GM12875 (cell line): ENCODE measurements around the gene PLAU.

Experiments used
- H3K4me3 ChIP-seq: one replicate; pipeline ENCODE4 v1.5.1; 2011; ENCODE audit warnings: low read depth, low read length, control low read depth
- TF ChIP-seq, protein P1 (sequence below): IDR thresholded peaks from 2 replicates; pipeline ENCODE4 v1.5.1; 2011; ENCODE audit warnings: low read depth, mild to moderate bottlenecking, control low read depth, inconsistent platforms, low read length, moderate library complexity, borderline replicate concordance; ENCODE audit not compliant: insufficient read depth

The PLAU gene

DNA sequence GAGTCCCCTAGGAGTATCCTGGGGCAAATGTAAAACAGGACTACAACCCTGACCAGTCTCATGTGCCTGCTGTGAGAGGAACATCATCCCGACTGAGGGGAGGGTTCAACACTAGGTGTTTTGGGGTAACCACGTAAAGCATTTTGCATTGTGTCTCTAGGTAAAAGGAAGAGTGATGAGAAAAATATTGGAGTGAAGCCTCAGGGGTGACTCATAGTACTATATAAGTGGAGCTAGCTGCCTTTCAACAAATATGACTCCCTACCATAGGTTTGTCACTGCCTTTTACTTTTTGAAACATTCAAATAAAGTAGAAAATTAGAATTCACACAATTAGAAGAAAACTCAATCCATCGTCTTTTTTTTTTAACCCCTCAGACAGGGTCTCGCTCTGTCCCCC, 34.0 kb upstream of the PLAU start:
- no peak overlapping the region for H3K4me3 ChIP-seq
- TF ChIP-seq, protein P1, sequence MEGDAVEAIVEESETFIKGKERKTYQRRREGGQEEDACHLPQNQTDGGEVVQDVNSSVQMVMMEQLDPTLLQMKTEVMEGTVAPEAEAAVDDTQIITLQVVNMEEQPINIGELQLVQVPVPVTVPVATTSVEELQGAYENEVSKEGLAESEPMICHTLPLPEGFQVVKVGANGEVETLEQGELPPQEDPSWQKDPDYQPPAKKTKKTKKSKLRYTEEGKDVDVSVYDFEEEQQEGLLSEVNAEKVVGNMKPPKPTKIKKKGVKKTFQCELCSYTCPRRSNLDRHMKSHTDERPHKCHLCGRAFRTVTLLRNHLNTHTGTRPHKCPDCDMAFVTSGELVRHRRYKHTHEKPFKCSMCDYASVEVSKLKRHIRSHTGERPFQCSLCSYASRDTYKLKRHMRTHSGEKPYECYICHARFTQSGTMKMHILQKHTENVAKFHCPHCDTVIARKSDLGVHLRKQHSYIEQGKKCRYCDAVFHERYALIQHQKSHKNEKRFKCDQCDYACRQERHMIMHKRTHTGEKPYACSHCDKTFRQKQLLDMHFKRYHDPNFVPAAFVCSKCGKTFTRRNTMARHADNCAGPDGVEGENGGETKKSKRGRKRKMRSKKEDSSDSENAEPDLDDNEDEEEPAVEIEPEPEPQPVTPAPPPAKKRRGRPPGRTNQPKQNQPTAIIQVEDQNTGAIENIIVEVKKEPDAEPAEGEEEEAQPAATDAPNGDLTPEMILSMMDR = no peak

DNA sequence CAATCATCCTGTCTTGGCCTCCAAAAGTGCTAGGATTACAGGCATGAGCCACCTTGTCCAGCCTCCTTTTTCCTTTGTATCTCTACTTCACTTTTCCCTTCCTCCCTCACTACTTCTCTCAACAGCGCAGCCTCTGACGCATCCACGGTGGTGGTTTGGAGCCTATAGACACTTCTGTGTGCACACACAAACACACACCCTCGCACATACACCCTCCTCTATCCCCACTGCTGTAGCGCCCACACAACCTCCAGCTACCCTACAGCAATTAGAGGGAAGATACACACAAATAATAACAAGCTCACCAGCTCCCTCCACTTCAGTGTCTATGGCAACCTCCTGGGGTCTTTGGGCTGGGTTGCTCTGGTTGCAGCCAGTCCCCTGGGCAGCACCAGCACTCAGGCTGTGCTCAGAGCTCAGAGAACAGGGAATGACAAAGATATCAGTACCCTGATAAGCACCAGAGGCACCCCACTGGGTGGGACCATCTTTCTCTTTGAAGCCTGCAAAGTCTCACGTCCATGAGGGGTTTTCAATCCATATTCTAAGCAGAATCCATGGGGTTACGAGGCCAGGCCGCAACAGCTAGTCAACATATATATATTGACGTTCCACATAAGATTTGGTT, 33.3 kb upstream of the PLAU start:
- TF ChIP-seq, protein P1 = no peak
- H3K4me3 ChIP-seq = no peak overlapping the region

DNA sequence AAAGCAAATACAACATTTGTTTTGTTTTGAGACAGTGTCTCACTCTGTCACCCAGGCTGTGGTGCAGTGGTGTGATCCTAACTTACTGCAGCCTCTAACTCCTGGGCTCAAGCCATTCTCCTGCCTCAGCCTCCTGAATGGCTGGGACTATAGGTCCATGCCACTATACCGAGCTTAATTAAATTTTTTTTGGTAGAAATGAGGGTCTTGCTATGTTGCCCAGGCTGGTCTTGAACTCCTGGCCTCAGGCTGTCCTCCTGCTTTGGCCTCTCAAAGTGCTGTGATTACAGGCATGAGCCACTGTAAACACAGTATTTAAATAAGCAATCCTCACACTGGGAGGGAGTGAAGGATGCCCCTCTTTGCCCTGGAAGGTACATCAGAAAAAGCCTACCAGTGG, 32.6 kb upstream of the PLAU start:
- TF ChIP-seq, protein P1 = no peak
- H3K4me3 ChIP-seq = no peak overlapping the region

DNA sequence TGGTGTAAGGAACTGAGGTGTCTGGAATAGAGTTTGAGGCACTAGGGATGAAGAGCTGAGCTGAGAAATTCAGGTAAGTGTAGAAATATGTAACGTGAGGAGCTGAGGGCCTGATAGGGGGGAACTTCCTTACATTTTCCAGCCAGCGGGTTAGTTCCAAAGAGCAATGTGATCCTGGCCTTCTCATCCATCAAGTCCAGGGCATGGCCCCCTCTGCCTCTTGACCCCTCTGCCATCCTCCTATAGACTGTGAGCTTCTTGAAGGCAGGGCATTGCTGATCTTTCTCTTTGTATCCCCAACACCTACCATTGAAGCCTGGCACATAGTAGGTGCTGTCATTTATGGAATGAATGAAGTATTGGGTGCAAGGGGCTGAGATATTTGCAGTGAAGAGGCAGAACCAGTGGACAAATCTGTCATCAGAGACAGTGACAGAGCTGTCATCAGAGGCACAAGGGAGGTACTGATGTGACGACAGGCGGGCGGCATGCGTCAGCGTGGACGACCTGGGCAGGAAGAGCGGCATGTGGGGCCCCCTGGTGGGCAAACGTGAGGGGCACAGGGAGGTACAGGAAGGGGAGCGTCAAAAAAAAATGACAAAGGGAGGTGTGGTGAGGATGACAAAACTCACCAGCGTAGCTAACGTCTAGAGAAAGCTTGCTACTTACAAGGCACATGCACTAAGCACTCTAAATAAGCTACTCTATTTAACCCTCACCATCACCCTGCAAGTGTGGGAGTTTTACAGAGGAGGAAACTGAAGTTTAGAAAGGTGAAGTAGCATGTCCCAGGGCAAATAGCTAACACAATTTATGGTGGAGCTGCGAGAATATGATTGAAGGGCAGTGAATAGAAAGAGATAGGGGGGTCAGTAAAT, 31.4 kb upstream of the PLAU start:
- TF ChIP-seq, protein P1 = peak; percentile 92
- no peak overlapping the region for H3K4me3 ChIP-seq

DNA sequence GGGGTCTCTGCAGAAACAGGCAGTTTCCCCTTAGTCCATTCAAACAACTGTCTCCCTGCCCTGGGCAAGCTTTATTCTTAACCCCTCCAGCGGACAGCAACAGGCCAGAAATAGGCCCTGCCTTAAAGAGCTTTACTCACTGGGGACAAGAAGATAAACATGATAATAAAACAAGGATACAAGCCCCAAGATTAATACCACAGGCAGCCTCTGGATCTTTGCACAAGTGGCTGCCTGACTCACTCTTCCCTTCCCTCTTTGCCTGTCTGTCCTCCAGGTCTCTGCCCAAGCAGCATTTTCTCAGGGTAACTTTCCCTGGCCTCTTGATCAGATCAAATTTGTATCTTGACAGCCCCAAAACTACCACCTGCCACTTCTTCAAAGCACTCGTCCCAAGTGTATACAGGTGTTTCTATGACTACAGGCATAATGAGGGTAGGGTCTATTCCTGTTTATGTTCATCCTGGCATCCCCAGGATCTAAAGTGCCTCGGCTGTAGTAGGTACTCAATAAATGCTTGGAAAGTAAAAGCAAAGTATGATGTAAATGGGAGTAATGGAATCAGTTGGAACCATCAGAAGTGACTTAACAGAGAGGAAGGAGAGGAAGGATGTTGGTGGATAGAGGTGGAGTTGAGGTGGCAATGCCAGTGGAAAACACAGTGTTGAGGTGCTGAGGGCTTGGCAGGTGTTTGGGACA, 29.6 kb upstream of the PLAU start:
- TF ChIP-seq, protein P1 = no peak
- no peak overlapping the region for H3K4me3 ChIP-seq

DNA sequence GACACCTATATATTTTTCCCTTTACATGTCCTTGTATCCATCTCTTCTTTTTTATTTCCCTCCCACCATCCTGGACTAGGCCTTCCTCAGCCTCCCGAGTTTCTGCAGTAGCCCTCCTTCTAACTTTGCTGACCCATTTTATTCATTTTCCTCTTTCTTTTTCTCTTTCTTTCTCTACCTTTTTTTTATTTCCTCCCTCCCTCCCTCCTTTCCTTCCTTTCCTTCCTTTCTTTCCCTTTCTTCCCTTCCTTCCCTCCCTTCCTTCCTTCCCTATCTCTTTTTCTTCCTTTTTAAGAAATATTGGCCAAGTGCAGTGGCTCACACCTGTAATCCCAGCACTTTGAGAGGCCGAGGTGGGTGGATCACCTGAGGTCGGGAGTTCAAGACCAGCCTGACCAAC, 26.9 kb upstream of the PLAU start:
- no peak overlapping the region for H3K4me3 ChIP-seq
- TF ChIP-seq, protein P1 = no peak

DNA sequence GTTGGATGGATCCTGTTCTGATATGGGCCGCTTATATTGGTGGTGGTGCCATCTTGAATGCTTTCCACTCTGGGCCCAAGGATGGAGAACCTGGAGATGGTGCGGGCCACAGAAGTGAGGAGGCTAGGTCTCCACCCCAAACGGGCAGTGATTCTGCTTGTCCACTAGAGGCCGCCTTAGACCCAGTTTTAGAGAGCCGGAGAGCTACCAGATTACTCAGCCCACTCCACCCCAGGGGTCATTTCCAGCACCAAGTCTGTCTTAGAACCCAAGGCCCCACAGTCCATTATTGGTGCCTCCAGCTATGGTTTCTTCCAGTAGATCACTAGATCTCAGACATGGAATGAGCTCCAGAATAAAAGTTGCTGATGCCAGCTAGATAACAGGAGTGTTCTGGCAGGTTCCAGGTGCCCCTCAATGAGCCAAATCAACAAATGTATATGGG, 24.8 kb upstream of the PLAU start:
- H3K4me3 ChIP-seq = no peak overlapping the region
- TF ChIP-seq, protein P1 = peak; percentile 84
